ENCODE results near the gene DAO.

Gene DAO

GRCh38 chr12:108876550-108876949 is 3.3 kb upstream of the DAO start:
- DNase-seq, result no peak

GRCh38 chr12:108881953-108882352 is 2.1 kb downstream of the DAO start:
- no peak for DNase-seq

- DNase-seq, result peak; percentile 12
Observed at GRCh38 chr12:108884116-108885012, 4.5 kb downstream of the DAO start.

- DNase-seq, result no peak
Observed at GRCh38 chr12:108886873-108887629, 7.2 kb downstream of the DAO start.

- no peak for DNase-seq
Observed at GRCh38 chr12:108888031-108888430, 8.1 kb downstream of the DAO start.

- no peak for DNase-seq
Observed at GRCh38 chr12:108890208-108890607, 10.3 kb downstream of the DAO start.

GRCh38 chr12:108895220-108895802 is 15.4 kb downstream of the DAO start:
- no peak for DNase-seq

GRCh38 chr12:108896336-108896735 is 16.4 kb downstream of the DAO start:
- DNase-seq, result no peak

- DNase-seq, result no peak
Observed at GRCh38 chr12:108896817-108897216, 16.9 kb downstream of the DAO start.

GRCh38 chr12:108899145-108899544 is 19.3 kb downstream of the DAO start:
- DNase-seq, result no peak

- peak; percentile 58 for DNase-seq
Observed at GRCh38 chr12:108905725-108906124, 25.8 kb downstream of the DAO start.

- DNase-seq, result no peak
Observed at GRCh38 chr12:108906971-108907370, 27.1 kb downstream of the DAO start.

GRCh38 chr12:108907839-108908351 is 28.0 kb downstream of the DAO start:
- peak; percentile 17 for DNase-seq

- DNase-seq, result no peak
Observed at GRCh38 chr12:108910336-108910735, 30.4 kb downstream of the DAO start.

- no peak for DNase-seq
Observed at GRCh38 chr12:108911915-108912314, 32.0 kb downstream of the DAO start.

- DNase-seq, result no peak
Observed at GRCh38 chr12:108912361-108912760, 32.5 kb downstream of the DAO start.

- peak; percentile 15 for DNase-seq
Observed at GRCh38 chr12:108914121-108914531, 34.2 kb downstream of the DAO start.

GRCh38 chr12:108915632-108916133 is 35.8 kb downstream of the DAO start:
- DNase-seq, result no peak

GRCh38 chr12:108916336-108916735 is 36.4 kb downstream of the DAO start:
- no peak for DNase-seq

- DNase-seq, result no peak
Observed at GRCh38 chr12:108918206-108918605, 38.3 kb downstream of the DAO start.

- no peak for DNase-seq
Observed at GRCh38 chr12:108918960-108919642, 39.2 kb downstream of the DAO start.

- no peak for DNase-seq
Observed at GRCh38 chr12:108921946-108922345, 42.1 kb downstream of the DAO start.

- no peak for DNase-seq
Observed at GRCh38 chr12:108922918-108923317, 43.0 kb downstream of the DAO start.
